HG03066 (cell line): Measurements from ENCODE around the gene CAMTA1.
"Not testable (repeated sequence)": the region's sequence is repeated elsewhere in the genome, so short reads cannot be mapped to it uniquely, and the experiment has no call there.

ENCODE experiments used
- ATAC-seq: cut with Tn5 transposase; IDR thresholded peaks from one replicate; pipeline ENCODE4 v1.9.1; 2021; ENCODE audit warnings: low read depth; ENCODE audit not compliant: unreplicated experiment

Gene CAMTA1

GRCh38 chr1:7407544-7407895, 622.3 kb downstream of the CAMTA1 start:
- ATAC-seq = no peak

GRCh38 chr1:7407980-7408770, 622.9 kb downstream of the CAMTA1 start:
- no peak for ATAC-seq

- ATAC-seq = no peak
These were observed 623.5 kb downstream of the CAMTA1 start for GRCh38 chr1:7408771-7409150.

GRCh38 chr1:7409278-7409677, 624.0 kb downstream of the CAMTA1 start:
- ATAC-seq = no peak

- ATAC-seq = no peak
These were observed 624.9 kb downstream of the CAMTA1 start for GRCh38 chr1:7410156-7410555.

GRCh38 chr1:7417618-7418017, 632.4 kb downstream of the CAMTA1 start:
- not testable (repeated sequence) for ATAC-seq

GRCh38 chr1:7418442-7419080, 633.3 kb downstream of the CAMTA1 start:
- ATAC-seq = no peak

- ATAC-seq = no peak
These were observed 634.8 kb downstream of the CAMTA1 start for GRCh38 chr1:7420098-7420445.

GRCh38 chr1:7420470-7421100, 635.3 kb downstream of the CAMTA1 start:
- ATAC-seq = no peak

- ATAC-seq = no peak
These were observed 636.3 kb downstream of the CAMTA1 start for GRCh38 chr1:7421471-7422075.

GRCh38 chr1:7422081-7422480, 636.8 kb downstream of the CAMTA1 start:
- ATAC-seq = no peak

GRCh38 chr1:7422561-7422960, 637.3 kb downstream of the CAMTA1 start:
- ATAC-seq = no peak

GRCh38 chr1:7422966-7423365, 637.7 kb downstream of the CAMTA1 start:
- no peak for ATAC-seq

GRCh38 chr1:7424352-7424890, 639.2 kb downstream of the CAMTA1 start:
- ATAC-seq = no peak

GRCh38 chr1:7425229-7425628, 640.0 kb downstream of the CAMTA1 start:
- no peak for ATAC-seq

GRCh38 chr1:7425771-7426170, 640.5 kb downstream of the CAMTA1 start:
- no peak for ATAC-seq

- ATAC-seq = no peak
These were observed 641.7 kb downstream of the CAMTA1 start for GRCh38 chr1:7426780-7427604.

- ATAC-seq = no peak
These were observed 642.5 kb downstream of the CAMTA1 start for GRCh38 chr1:7427605-7428300.

- no peak for ATAC-seq
These were observed 644.0 kb downstream of the CAMTA1 start for GRCh38 chr1:7429290-7429689.
